G401.6 (cell line): ENCODE measurements around the gene RPS23.
A peak's percentile ranks its signal among the peaks of the same experiment; 100 is the strongest.

ENCODE experiments used
- FAIRE-seq: peaks from 2 replicates; lab custom pipeline; 2012; peaks lifted over from hg19 to GRCh38; lab: Jason Lieb, UNC

The RPS23 gene

GRCh38 chr5:82244151-82244550, 34.0 kb downstream of the RPS23 start:
- no peak for FAIRE-seq

GRCh38 chr5:82234885-82235284, 43.3 kb downstream of the RPS23 start:
- no peak for FAIRE-seq

- peak; percentile 94 for FAIRE-seq
Measured at GRCh38 chr5:82225525-82226172, 52.5 kb downstream of the RPS23 start.
